ENCODE data around the gene CCAR1.
"Not testable (repeated sequence)": the region's sequence is repeated elsewhere in the genome, so short reads cannot be mapped to it uniquely, and the experiment has no call there.

The CCAR1 gene

DNA sequence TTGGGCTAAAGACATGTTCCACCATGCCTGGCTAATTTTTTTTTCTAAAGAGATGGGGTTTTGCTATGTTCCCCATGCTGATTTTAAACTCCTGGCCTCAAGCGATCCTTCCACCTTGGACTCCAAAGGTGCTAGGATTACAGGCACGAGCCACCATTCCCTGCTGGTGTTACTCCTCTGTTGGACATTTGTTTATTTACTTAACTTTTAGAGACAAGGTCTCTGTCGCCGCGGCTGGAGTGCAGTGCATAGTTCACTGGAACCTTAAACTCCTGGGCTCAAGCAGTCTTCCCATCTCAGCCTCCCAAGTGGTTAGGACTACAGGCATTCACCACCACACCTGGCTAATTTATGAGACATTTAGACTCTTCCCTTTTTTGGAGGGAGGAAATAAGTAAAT is 38.9 kb downstream of the CCAR1 start:
- DNase-seq (ENCODE audit: low read depth in 2 of 2) = no peak

DNA sequence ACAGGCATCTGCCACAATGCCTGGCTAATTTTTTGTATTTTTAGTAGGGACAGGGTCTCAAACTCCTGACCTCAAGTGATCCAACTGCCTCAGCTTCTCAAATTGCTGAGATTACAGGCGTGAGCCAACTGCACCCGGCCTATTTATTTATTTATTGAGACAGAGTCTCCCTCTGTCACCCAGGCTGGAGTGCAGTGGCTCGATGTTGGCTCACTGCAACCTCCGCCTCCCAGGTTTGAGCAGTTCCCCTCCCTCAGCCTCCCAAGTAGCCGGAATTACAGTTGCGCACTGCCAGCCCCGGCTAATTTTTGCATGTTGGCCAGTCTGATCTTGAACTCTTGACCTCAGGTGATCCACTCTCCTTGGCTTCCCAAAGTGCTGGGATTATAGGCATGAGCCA is 46.4 kb downstream of the CCAR1 start:
- not testable (repeated sequence) for DNase-seq (ENCODE audit: low read depth in 2 of 2)

DNA sequence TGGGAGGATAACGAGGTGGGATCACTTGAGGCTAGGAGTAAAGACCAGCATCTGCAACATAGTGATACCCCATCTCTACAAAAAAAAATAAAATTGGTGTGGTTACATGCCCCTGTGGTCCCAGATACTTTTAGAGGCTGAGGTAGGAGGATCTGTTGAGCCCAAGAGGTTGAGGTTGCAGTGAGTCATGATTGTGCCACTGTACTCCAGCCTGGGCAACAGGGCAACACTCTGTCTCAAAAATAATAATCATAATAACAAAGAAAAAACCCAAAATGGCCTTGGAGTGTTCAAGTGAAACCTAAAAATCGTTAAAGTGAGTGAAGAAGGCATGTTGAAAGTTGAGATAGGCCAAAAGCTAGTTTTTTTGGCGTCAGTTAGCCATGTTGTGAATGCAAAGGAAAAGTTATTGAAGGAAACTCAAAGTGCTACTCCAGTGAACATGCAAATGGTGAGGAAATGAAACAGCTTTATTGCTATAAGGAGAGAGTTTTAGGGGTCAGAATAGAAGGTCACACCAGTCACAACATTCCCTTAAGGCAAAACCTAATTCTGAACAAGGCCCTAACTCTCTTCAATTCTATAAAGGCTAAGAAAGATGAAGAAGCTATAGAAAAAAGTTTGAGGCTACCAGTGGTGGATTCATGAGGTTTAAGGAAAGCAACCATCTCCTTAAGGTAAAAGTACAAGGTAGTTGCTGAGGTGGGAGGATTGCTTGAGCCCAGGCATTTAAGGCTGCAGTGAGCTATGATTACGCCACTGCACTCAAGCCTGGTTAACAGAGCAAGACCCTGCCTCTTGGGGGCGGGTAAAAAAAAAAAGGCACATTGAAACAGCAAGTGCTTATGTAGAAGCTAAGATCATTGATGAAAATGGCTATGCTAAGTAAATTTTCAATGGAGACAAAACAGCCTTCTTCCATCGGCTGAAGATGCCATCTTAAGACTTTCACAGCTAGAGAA is 60.9 kb downstream of the CCAR1 start:
- no peak for DNase-seq (ENCODE audit: low read depth in 2 of 2)

DNA sequence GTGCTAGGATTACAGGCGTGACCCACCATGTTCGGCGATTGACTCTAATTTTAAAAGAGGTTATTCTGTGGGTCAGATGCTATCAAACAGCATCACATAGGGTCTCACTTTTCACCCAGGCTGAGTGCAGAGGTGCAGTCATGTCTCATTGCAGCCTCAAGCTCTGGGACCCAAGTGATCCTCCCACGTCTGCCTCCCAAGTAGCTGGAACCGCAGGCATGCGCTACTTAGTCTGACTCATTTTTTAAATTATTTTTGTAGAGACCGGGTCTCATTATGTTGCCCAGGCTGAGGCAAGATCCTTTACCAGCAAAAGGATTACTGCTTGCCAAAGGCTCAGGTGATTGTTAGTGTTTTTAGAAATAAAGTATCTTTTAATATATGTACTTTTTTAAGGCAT is 63.4 kb downstream of the CCAR1 start:
- no peak for DNase-seq (ENCODE audit: low read depth in 2 of 2)

DNA sequence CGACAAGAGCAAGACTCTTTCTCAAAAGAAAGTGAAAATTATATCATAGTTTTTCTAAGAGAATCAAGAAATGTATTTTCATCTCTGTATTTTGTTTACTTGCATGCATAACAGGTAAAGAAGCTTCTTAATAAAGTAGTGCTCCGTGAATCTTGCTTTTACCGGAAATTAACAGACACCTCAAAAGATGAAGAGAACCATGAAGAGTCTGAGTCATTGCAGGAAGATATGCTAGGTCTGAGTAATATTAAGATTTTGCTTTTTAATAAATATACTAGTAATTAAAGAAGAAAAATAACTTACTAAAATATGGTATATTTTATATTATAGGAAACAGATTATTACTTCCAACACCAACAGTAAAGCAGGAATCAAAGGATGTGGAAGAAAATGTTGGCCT is 66.8 kb downstream of the CCAR1 start:
- DNase-seq (ENCODE audit: low read depth in 2 of 2) = no peak

DNA sequence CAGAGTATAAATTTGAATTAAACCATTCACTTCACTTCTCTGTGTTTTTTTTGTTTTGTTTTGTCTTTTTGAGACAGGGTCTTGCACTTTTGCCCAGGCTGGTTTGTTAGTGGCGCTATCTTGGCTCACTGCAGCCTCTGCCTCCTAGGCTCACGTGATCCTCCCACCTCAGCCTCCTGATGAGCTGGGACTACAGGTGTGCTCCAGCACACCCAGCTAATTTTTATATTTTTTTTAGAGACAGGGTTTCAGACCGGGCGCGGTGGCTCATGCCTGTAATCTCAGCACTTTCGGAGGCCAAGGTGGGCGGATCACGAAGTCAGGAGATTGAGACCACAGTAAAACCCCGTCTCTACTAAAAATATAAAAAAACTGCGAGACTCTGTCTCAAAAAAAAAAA is 69.4 kb downstream of the CCAR1 start:
- DNase-seq (ENCODE audit: low read depth in 2 of 2) = no peak

DNA sequence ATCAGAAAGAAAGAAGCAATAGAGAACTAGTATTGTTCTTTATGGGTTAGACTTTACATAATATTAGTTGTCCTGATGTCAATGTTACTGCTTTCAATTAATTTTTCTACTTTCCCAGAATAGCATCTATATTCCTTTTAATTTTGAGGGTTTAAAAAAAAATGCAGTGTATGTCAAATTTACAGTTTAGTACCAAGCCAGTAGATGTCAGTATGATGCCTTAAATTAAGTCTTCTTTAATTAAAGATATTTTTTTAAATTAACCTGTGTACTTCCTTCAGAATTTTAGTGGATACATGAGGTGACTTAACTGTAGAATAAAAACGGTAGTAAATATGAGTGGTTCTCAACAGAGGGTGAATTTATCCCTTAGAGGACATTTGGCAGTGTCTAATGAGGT is 71.1 kb downstream of the CCAR1 start:
- no peak for DNase-seq (ENCODE audit: low read depth in 2 of 2)

DNA sequence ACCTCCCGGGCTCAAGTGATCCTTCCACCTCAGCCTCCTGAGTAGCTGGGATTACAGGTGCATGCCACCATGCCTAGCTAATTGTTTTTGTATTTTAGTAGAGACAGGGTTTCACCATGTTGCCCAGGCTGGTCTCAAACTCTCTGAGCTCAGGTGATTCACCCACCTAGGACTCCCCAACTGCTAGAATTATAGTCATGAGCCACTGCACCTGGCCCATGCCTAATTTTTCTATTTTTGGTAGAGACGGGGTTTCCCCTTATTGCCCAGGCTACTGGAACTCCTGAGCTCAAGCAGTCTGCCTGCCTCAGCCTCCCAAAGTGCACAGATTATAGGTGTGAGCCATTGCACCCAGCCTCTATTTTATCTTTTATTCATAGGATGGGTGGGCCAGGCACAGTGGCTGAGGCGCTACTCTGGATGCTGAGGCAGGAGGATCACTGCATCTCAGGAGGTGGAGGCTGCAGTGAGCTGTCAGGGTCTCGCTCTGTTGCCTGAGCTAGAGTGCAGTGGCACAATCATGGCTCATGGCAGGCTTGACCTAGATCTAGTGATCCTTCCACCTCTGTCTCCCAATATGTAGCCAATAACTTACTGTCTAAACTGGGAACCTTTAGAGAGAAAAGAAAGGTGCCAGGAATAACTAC is 75.0 kb downstream of the CCAR1 start:
- DNase-seq (ENCODE audit: low read depth in 2 of 2) = no peak

DNA sequence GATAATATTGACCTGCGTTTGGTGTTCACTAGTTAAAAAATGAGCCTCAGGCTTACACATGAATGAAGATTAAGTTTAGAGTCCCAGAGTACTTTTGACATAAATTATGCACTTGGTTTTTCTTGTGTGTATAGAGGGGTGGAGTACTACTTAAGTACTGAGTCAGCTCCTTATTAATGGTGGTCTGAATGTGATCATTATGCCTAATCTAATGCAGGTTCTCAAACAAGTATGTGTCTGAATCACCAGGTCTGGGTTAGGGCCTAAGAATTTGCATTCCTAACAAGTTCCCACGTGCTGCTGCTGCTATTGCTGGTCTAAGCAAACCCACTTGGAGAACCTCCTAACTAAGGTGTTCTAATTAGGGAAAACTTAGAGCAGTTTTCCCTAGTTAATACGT is 75.6 kb downstream of the CCAR1 start:
- DNase-seq (ENCODE audit: low read depth in 2 of 2) = no peak

DNA sequence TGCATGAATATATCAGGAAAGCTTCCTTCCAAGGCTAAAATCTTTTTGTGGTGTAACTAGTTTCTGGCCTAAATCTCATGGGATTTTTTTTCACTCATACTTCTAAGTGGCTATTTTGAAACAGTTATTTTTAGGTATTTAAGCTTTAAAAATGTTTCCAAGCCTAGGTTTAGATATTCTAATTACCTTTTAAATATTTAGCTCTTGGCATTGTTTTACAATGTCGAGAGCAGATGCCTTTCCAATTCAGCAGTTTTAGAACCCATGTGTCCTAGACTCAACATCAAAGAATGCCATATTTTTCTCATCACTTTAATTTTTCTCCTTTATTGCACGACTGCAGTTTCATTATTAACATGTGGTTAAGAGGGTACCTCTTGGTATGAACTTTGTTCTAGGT is 79.2 kb downstream of the CCAR1 start:
- DNase-seq (ENCODE audit: low read depth in 2 of 2) = no peak

DNA sequence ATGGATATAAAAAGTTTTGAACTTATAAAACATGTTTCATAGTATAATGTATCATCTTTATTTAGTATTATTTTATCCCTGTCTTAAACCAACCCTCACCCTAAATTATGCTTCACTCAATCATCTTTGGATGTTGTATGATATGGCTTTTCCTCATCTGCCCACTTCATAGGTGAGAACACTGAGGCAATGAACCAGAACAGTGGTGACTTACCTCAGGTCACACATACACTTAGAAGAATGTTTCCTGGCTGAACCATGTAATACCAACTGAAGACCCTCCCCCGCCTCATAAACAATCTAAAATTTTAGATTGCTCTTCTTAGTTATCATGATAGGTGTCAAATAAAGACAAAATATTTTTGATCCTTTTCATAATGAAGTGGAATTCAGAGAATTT is 83.7 kb downstream of the CCAR1 start:
- no peak for DNase-seq (ENCODE audit: low read depth in 2 of 2)

DNA sequence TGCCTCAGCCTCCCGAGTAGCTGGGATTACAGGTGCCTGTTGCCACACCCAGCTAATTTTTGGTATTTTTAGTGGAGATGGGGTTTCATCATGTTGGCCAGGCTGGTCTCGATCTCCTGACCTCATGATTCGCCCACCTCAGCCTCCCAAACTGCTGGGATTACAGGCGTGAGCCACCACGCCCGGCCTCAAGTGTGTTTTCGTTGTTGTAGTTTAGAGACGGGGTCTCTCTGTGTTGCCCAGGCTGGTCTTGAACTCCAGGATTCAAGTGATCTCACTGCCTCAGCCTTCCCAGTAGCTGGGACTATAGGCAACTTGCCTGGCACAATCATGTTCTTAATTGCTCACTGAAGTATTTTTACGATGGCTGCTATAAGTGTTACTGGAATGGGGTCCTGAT is 89.8 kb downstream of the CCAR1 start:
- not testable (repeated sequence) for DNase-seq (ENCODE audit: low read depth in 2 of 2)

DNA sequence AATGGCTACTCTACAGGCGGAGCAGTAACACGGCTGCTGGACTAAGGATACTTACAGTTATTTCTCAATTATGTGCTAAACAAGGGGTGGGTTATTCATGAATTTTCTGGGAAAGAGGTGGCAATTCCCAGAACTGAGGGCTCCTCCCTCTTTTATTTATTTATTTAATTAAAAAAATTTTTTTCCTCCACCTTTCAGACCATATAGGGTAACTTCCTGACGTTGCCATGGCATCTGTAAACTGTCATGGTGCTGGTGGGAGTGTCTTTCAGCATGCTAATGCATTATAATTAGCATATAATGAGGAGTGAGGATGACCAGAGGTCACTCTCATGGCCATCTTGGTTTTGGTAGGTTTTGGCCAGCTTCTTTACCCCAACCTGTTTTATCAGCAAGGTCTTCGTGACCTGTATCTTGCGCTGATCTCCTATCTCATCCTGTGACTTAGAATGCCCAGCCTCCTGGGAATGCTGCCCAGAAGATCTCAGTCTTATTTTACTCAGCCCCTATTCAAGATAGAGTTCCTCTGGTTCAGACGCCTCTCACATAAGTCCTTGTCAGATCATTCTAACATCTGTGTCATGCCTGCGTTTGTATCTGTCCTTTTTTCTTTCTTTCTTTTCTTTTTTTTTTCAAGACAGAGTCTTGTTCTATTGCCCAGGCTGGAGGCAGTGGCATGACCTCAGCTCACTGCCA is 90.4 kb downstream of the CCAR1 start:
- DNase-seq (ENCODE audit: low read depth in 2 of 2) = no peak

DNA sequence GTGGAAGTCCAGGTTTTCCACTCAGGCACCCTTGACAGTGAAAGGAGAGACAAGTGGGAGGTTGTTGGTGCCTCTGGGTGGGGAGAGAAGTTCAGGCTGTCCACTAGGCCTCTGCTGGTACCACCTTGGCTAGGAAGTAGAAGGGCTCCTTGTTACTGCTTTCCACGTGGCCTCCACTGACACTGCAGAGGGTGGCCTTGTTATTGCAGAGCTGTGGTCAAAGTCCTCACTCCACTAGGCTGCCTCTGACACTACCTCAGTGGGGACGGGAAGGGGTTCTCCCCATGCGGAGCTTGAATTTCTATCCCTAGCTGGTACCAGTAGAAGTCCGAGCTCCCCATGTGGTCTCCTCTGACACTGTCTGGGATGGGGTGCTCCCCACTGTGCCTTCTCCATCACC is 91.4 kb downstream of the CCAR1 start:
- no peak for DNase-seq (ENCODE audit: low read depth in 2 of 2)

DNA sequence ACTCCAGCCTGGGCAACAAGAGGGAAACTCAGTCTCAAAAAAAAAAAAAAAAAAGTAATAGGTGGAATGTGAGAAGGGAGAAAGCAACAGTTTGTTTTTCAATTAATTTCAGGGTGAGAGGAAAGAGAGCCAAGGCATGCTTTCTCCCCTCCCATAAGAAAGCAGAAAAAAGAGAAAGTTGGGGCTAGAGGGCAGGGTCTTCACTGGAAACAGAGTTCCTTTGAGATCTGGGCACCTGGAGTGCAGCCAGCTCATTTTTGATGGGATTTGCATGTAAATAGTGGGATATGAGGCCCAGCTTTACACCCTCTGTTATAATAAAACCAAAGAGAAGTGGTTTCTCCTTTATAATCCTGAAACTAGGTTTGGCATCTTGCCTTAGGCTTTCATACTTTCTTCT is 92.5 kb downstream of the CCAR1 start:
- no peak for DNase-seq (ENCODE audit: low read depth in 2 of 2)

DNA sequence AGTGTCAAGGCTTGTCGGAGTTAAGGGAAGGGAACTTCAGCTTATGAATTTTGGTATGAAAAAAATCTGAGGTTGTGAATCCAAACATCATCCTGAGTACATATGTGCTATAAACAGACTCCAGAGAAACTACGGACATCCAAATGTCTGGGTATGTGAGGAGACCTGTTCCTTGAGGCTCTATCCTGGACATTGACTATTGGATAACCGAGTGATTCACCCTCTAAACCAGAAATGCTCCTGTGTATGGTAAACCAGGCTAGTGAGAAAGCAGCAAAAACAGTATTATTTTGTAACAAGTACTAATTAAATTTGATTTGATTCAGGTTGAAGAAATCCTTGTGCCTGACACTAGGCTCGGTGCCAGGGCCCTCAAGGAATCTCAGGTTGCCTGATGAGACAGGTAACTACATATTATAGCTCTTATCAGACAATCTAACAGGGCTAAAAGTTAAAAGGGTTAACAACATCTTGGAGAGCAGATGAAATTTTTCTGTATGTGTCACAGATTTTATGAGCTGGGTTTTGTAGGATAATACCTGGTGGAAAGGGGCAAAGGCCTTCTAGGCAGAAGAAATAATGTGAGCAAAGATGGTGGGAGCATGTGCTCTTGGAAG is 95.9 kb downstream of the CCAR1 start:
- DNase-seq (ENCODE audit: low read depth in 2 of 2) = no peak

DNA sequence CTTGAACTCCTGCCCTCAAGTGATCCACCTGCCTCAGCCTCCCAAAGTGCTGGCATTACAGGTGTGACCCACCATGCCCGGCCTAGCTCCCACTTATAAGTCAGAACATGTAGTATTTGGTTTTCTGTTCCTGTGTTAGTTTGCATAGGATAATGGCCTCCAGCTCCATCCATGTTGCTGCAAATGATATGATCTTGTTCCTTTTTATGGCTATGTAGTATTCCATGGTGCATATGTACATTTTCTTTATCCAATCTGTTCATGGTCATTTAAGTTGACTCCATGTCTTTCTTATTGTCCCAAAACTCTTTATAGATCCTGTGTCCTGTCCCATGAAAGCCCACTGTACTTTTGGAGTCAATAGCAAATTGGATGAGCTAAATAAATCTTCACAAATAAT is 99.3 kb downstream of the CCAR1 start:
- not testable (repeated sequence) for DNase-seq (ENCODE audit: low read depth in 2 of 2)

DNA sequence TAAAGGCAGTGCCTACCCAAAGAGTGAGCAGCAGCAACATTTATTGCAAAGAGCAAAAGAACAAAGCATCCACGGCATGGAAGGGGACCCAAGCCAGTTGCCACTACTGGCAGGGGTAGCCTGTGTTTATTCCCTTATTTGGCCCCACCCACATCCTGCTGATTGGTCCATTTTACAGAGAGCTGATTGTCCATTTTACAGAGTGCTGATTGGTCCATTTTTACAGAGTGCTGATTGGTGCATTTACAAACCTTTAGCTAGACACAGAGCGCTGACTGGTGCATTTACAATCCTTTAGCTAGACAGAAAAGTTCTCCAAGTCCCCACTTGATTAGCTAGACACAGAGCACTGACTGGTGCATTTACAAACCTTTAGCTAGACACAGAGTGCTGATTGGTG is 101.6 kb downstream of the CCAR1 start:
- DNase-seq (ENCODE audit: low read depth in 2 of 2) = not testable (repeated sequence)

DNA sequence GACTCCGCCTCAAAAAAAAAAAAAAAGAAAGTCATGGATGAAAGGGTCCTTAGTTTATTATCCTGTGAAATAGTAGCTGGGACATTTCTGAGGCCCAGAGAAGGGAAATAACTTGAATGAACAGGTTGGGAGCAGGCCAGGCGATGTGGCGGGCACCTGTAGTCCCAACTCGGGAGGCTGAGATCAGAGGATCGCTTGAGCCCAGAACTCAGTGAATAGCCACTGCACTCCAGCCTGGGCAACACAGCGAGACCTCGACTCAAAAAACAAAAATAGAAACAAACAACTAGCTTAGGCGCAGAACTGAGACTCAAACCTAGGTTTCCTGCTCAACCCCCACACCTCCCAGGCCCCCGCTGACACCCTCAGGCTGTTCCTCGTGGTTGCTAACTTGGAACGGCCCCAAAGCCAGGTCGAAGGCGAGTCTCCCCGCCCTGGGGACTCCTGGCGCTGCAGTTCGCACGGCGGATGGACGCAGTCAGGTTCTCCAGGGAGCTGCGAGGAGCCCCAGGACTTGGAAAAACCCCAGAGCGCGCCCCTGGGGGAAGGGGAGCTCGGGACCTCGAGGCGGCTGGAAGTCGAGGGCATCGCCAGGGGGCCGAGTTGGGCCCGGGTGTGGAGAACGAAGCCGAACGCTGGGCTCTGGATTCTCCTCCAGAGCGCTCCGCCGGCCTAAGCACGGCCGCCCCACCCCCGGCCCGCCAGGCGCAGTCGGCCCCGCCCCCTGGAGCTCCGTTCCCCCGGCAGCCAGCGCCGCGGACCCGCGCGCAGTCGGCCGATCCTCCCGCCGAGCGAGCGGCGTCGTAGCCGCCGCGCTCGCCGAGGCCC is 105.9 kb downstream of the CCAR1 start, which contains the start of gene STOX1:
Gene STOX1 (plus strand): TSS at position 768 of the 828 bp plus-strand sequence. CDS start 93 bp downstream, outside the sequence.
- DNase-seq (ENCODE audit: low read depth in 2 of 2) = peak in 1 of 2 donors; percentile 54

DNA sequence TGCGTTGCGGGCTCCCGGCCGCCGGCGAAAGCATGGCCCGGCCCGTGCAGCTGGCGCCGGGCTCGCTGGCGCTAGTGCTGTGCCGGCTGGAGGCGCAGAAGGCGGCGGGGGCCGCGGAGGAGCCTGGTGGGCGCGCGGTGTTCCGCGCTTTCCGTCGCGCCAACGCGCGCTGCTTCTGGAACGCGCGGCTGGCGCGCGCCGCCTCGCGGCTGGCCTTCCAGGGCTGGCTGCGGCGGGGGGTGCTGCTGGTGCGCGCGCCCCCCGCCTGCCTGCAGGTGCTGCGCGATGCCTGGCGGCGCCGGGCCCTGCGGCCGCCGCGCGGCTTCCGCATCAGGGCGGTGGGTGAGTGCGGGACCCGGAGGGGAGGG is 106.5 kb downstream of the CCAR1 start:
- DNase-seq (ENCODE audit: low read depth in 2 of 2) = not testable (repeated sequence)

DNA sequence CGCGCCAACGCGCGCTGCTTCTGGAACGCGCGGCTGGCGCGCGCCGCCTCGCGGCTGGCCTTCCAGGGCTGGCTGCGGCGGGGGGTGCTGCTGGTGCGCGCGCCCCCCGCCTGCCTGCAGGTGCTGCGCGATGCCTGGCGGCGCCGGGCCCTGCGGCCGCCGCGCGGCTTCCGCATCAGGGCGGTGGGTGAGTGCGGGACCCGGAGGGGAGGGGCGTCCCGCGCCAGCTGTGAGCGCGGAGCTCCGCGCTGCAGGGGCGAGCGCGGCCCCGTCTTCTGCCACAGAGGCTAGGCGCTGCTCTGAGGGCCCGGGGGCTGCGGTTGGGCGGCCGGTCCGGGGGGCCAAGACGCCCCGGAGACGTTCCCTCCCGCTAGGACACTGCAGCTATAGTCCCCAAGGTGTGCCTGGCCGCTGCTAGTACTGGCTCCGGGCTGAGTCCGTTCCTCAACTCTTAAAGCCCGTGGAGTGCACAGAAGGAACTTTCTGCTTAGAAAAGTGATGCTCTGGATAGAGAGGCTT is 107.1 kb downstream of the CCAR1 start:
- DNase-seq (ENCODE audit: low read depth in 2 of 2) = not testable (repeated sequence)

All from stimulated activated CD4-positive, alpha-beta T cell treated with anti-CD3 and anti-CD28 coated beads, Interleukin-1b, Interleukin-23, amount 100 ng/mL, for 1 hour (primary cell).